NK-92 (cell line): ENCODE data around the gene ABLIM2.

ENCODE experiments used
- DNase-seq: peaks from one replicate; lab custom pipeline; 2025; ENCODE audit not compliant: unreplicated experiment; lab: John Stamatoyannopoulos, UW

Gene ABLIM2

GRCh38 chr4:7987148-7987989 is 171.2 kb downstream of the ABLIM2 start:
- no peak for DNase-seq

- no peak for DNase-seq
Measured at GRCh38 chr4:7985891-7986441, 172.6 kb downstream of the ABLIM2 start.

GRCh38 chr4:7985072-7985471 is 173.5 kb downstream of the ABLIM2 start:
- no peak for DNase-seq

- no peak for DNase-seq
Measured at GRCh38 chr4:7984286-7984925, 174.2 kb downstream of the ABLIM2 start.

GRCh38 chr4:7983296-7983695 is 175.3 kb downstream of the ABLIM2 start:
- DNase-seq: no peak

- DNase-seq: no peak
Measured at GRCh38 chr4:7981738-7982394, 176.7 kb downstream of the ABLIM2 start.

GRCh38 chr4:7980036-7980435 is 178.6 kb downstream of the ABLIM2 start:
- no peak for DNase-seq

GRCh38 chr4:7979652-7979968 is 179.0 kb downstream of the ABLIM2 start:
- DNase-seq: no peak

GRCh38 chr4:7978907-7979651 is 179.5 kb downstream of the ABLIM2 start:
- no peak for DNase-seq

- DNase-seq: no peak
Measured at GRCh38 chr4:7978489-7978888, 180.1 kb downstream of the ABLIM2 start.

- no peak for DNase-seq
Measured at GRCh38 chr4:7976634-7977033, 182.0 kb downstream of the ABLIM2 start.

GRCh38 chr4:7976025-7976424 is 182.6 kb downstream of the ABLIM2 start:
- no peak for DNase-seq

- DNase-seq: no peak
Measured at GRCh38 chr4:7974425-7974824, 184.2 kb downstream of the ABLIM2 start.

- no peak for DNase-seq
Measured at GRCh38 chr4:7973545-7973981, 185.1 kb downstream of the ABLIM2 start.

- no peak for DNase-seq
Measured at GRCh38 chr4:7971881-7972500, 186.6 kb downstream of the ABLIM2 start.

- DNase-seq: no peak
Measured at GRCh38 chr4:7971159-7971631, 187.4 kb downstream of the ABLIM2 start.

GRCh38 chr4:7970361-7970946 is 188.2 kb downstream of the ABLIM2 start:
- no peak for DNase-seq

GRCh38 chr4:7968262-7968896 is 190.2 kb downstream of the ABLIM2 start:
- DNase-seq: no peak

GRCh38 chr4:7967501-7968261 is 190.9 kb downstream of the ABLIM2 start:
- DNase-seq: no peak
